GM12873 (cell line): ENCODE measurements around the gene DIS3L2.

Experiments used
- TF ChIP-seq, protein P1 (sequence below): IDR thresholded peaks from 2 replicates; pipeline ENCODE4 v1.5.1; 2012; ENCODE audit warnings: low read depth, mild to moderate bottlenecking, moderate library complexity, low read length, control low read depth; ENCODE audit not compliant: insufficient read depth; ENCODE audit errors: missing control alignments

Gene DIS3L2

GRCh38 chr2:232340171-232340935 lies 378.8 kb downstream of the DIS3L2 start:
- TF ChIP-seq, protein P1, sequence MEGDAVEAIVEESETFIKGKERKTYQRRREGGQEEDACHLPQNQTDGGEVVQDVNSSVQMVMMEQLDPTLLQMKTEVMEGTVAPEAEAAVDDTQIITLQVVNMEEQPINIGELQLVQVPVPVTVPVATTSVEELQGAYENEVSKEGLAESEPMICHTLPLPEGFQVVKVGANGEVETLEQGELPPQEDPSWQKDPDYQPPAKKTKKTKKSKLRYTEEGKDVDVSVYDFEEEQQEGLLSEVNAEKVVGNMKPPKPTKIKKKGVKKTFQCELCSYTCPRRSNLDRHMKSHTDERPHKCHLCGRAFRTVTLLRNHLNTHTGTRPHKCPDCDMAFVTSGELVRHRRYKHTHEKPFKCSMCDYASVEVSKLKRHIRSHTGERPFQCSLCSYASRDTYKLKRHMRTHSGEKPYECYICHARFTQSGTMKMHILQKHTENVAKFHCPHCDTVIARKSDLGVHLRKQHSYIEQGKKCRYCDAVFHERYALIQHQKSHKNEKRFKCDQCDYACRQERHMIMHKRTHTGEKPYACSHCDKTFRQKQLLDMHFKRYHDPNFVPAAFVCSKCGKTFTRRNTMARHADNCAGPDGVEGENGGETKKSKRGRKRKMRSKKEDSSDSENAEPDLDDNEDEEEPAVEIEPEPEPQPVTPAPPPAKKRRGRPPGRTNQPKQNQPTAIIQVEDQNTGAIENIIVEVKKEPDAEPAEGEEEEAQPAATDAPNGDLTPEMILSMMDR: no peak

- TF ChIP-seq, protein P1: no peak
These were observed 379.7 kb downstream of the DIS3L2 start for GRCh38 chr2:232341061-232341738.

- TF ChIP-seq, protein P1: no peak
These were observed 380.2 kb downstream of the DIS3L2 start for GRCh38 chr2:232341739-232342126.

DNA sequence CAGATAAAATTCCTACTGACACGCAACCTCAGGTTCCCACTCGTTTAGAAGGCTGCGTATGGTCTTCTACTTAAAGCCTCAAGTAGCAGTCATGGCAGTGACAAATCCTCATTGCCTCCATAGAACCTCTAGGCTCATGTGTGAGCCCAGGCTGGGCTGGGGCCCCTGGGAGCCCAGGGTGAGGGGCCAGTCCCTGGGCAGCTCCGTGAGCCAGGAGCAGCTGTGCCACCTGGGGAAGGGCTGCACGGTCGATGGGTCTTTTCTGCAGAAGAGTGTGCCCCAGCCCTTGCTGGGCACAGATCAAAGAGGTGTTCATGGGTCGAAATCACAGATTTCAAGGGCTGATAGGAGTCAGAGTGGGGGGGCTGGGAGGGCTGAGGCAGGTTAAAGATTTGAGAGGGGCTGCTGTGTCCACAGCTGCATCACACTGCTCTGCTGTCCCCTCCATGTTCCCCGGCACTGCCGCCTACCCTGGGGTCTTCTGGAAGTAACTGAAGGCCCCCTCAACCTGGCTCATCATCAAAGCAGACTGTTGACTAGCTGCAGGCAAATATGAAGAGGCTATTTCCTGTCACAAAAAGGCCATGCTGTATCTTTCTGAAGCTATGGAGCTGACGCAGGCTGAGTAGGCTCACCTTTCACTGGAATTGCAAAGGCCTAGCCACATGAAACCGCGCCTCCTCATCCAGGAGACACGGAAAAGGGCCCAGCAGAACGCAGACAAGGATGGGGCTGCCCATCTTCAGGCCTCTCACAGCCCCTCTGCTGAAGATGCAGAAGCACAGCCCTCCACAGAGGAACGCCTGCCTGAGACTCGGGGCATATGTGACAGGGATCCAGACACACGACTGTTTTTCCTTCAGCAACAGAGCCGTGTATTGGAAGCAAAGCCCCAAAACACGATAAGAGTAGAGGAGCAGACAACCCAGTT lies 381.4 kb downstream of the DIS3L2 start:
- TF ChIP-seq, protein P1: no peak

DNA sequence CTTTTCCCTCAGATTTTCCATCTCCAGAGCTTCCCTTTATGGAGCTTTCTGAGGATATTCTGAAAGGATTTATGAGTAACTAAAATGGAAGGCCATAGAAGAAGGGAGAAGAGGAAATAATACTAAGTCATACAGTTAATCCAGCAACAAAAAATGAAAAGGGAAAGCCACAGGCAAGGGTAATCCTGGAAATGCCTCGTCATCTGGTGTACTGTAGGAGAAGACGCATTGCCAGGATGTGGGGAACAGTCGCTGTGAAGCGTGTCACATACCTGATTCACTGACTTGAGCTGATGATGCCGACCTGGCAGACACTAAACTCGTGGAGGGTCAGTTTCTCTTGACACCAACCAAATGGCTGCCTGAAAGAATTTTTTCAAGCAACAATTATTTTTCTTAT lies 382.3 kb downstream of the DIS3L2 start:
- TF ChIP-seq, protein P1: no peak

- TF ChIP-seq, protein P1: no peak
These were observed 383.7 kb downstream of the DIS3L2 start for GRCh38 chr2:232345251-232345650.

DNA sequence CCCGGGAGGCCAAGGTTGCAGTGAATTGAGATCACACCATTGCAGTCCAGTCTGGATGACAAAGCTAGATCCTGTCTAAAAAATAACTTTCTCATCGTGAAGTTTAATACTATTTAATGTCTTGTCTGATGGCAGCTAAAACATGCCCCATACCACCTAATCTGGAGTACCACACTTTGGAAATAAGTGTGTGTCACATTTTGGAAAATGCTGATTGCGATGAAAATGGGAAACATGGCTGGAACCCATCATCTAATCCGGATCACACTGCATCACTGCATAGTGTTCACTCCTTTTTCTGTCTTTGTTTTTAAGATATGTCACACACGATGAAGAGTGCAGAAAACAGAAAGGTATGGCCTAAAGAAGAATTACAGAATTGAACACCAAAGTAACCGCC lies 385.9 kb downstream of the DIS3L2 start:
- TF ChIP-seq, protein P1: no peak
